Mesenchymal stem cell (in vitro differentiated cells and primary cell): ENCODE measurements around the gene STX1A.
"Not testable (repeated sequence)": the region's sequence is repeated elsewhere in the genome, so short reads cannot be mapped to it uniquely, and the experiment has no call there.

Experiments used
- DNase-seq: peaks from one replicate; pipeline ENCODE4 v3.0.0-alpha.2; 2013
- H2AFZ ChIP-seq: one replicate; pipeline ENCODE4 v1.6.1; 2013; ENCODE audit warnings: low read depth, mild to moderate bottlenecking, control low read depth, inconsistent platforms, low read length, moderate library complexity
- H2AK5ac ChIP-seq: 2 replicates; pipeline ENCODE4 v1.6.1; 2013; ENCODE audit warnings: low read length, moderate library complexity, mild to moderate bottlenecking, inconsistent platforms; ENCODE audit not compliant: severe bottlenecking
- H2BK120ac ChIP-seq: one replicate; pipeline ENCODE4 v1.6.1; 2013; ENCODE audit warnings: low read depth, mild to moderate bottlenecking, inconsistent platforms, low read length, moderate library complexity
- H2BK12ac ChIP-seq, 2 experiments: one replicate each; pipeline ENCODE4 v1.6.1; 2013; ENCODE audit warnings: inconsistent platforms in 2 of 2, low read length in 2 of 2, mild to moderate bottlenecking in 2 of 2, moderate library complexity in 2 of 2, control low read depth in 1 of 2
- H2BK15ac ChIP-seq: one replicate; pipeline ENCODE4 v1.6.1; 2013; ENCODE audit warnings: mild to moderate bottlenecking, low read depth, inconsistent platforms; ENCODE audit not compliant: poor library complexity, severe bottlenecking
- H2BK5ac ChIP-seq: 2 replicates; pipeline ENCODE4 v1.6.1; 2013; ENCODE audit warnings: low read depth, mild to moderate bottlenecking, low read length, control low read depth, inconsistent platforms; ENCODE audit not compliant: poor library complexity, severe bottlenecking
- H3K14ac ChIP-seq, 2 experiments: one replicate each; pipeline ENCODE4 v1.6.1; 2013; ENCODE audit warnings: inconsistent platforms in 2 of 2, low read length in 2 of 2, control low read depth in 1 of 2, mild to moderate bottlenecking in 1 of 2, moderate library complexity in 1 of 2
- H3K18ac ChIP-seq, 2 experiments: one replicate each; pipeline ENCODE4 v1.6.1; 2013; ENCODE audit warnings: inconsistent platforms in 2 of 2, low read length in 2 of 2, control low read depth in 1 of 2, low read depth in 1 of 2, mild to moderate bottlenecking in 1 of 2
- H3K23ac ChIP-seq, 2 experiments: one replicate each; pipeline ENCODE4 v1.6.1; 2013; ENCODE audit warnings: inconsistent platforms in 2 of 2, low read length in 2 of 2, mild to moderate bottlenecking in 2 of 2, moderate library complexity in 2 of 2, control low read depth in 1 of 2
- H3K27ac ChIP-seq: 2 replicates; pipeline ENCODE4 v1.5.1; 2013; ENCODE audit warnings: mild to moderate bottlenecking, moderate library complexity, low read length, control low read depth, inconsistent platforms; ENCODE audit not compliant: poor library complexity, severe bottlenecking
- H3K27me3 ChIP-seq, 2 experiments: 2 replicates each; pipeline versions ENCODE4 v1.6.1 to v1.7.0; 2013; ENCODE audit warnings: low read length in 2 of 2, mild to moderate bottlenecking in 2 of 2, moderate library complexity in 2 of 2, control low read depth in 1 of 2, inconsistent platforms in 1 of 2; ENCODE audit not compliant: control insufficient read depth in 1 of 2, insufficient read depth in 1 of 2
- H3K36me3 ChIP-seq, 2 experiments: 2 replicates each; pipeline versions ENCODE4 v1.6.1 to v1.7.0; 2013; ENCODE audit warnings: low read length in 2 of 2, control low read depth in 1 of 2, inconsistent platforms in 1 of 2, low read depth in 1 of 2, mild to moderate bottlenecking in 1 of 2; ENCODE audit not compliant: insufficient read depth in 2 of 2, control insufficient read depth in 1 of 2
- H3K4ac ChIP-seq, 2 experiments: one replicate each; pipeline ENCODE4 v1.6.1; 2013; ENCODE audit warnings: inconsistent platforms in 2 of 2, low read length in 2 of 2, mild to moderate bottlenecking in 2 of 2, moderate library complexity in 2 of 2, control low read depth in 1 of 2, low read depth in 1 of 2
- H3K4me1 ChIP-seq: 2 replicates; pipeline ENCODE4 v1.6.1; 2013; ENCODE audit warnings: low read depth, low read length, control low read depth; ENCODE audit not compliant: control insufficient read depth, insufficient read depth
- H3K4me2 ChIP-seq: 2 replicates; pipeline ENCODE4 v1.6.1; 2013; ENCODE audit warnings: low read length, mild to moderate bottlenecking, inconsistent platforms; ENCODE audit not compliant: poor library complexity, severe bottlenecking
- H3K4me3 ChIP-seq, 2 experiments: 2 replicates each; pipeline versions ENCODE4 v1.5.1 to v1.7.0; 2013; ENCODE audit warnings: low read length in 2 of 2, mild to moderate bottlenecking in 2 of 2, control low read depth in 1 of 2, low read depth in 1 of 2; ENCODE audit not compliant: insufficient read depth in 1 of 2
- H3K79me1 ChIP-seq: replicated peaks from 2 replicates; pipeline ENCODE4 v1.6.1; 2013; ENCODE audit warnings: mild to moderate bottlenecking, control low read depth, low read length, inconsistent platforms; ENCODE audit not compliant: poor library complexity, severe bottlenecking
- H3K9ac ChIP-seq: 2 replicates; pipeline ENCODE4 v1.7.0; 2013; ENCODE audit warnings: mild to moderate bottlenecking, low read length, moderate library complexity
- H3K9me3 ChIP-seq: 2 replicates; pipeline ENCODE4 v1.7.0; 2013; ENCODE audit warnings: mild to moderate bottlenecking, low read length; ENCODE audit not compliant: control insufficient read depth
- H4K8ac ChIP-seq: one replicate; pipeline ENCODE4 v1.6.1; 2013; ENCODE audit warnings: inconsistent platforms, mild to moderate bottlenecking, low read length, moderate library complexity
- H4K91ac ChIP-seq: one replicate; pipeline ENCODE4 v1.6.1; 2013; ENCODE audit warnings: mild to moderate bottlenecking, low read length, inconsistent platforms
- WGBS: methylation state at CpG from one replicate; pipeline ENCODE4 v1.1.7; 2013; ENCODE audit warnings: mixed read lengths; 5-methylcytosine and 5-hydroxymethylcytosine counted together

The STX1A gene

DNA sequence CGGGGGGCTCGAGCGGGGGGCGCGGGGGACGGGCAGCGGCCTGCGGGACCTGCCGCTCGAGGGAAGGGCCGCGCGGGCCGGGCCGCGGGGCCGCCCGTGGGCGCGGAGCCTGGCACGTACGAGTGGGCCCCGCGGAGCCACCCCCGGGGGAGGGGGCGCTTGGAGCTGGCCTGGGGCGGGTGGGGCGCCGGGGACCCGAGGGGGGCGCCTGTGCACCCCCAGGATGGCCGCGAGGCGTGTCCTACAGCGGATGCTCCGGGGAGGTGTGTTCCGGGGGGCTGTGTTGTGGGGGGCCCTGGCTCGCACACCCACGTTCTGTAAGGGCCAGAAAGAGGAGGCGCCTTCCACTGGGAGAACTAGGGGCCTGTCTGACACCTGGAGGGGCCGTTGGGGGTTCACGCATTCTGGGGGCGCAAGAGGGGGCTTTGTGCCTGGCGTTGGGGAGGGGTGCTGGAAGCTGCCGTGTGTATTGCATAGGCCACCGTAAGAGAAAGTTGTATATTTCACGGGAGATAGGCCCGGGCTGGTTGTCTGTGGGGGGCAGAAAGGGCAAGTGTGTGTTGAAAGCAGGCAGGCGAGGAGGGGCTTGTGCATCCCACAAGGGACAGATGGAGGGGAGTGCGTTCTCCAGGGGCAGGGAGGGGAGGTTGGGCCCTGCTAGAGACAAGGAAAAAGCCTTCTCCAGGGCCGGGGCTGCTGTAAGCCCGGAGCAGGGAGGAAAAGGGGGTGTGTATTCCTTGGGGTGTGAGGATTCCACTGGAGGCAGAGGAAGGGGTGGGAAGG, 51.2 kb downstream of the STX1A start:
- peaks cover 16% of the 10 kb centered on the region for H3K4me1 ChIP-seq
- H2BK12ac ChIP-seq: no peak overlapping the region

DNA sequence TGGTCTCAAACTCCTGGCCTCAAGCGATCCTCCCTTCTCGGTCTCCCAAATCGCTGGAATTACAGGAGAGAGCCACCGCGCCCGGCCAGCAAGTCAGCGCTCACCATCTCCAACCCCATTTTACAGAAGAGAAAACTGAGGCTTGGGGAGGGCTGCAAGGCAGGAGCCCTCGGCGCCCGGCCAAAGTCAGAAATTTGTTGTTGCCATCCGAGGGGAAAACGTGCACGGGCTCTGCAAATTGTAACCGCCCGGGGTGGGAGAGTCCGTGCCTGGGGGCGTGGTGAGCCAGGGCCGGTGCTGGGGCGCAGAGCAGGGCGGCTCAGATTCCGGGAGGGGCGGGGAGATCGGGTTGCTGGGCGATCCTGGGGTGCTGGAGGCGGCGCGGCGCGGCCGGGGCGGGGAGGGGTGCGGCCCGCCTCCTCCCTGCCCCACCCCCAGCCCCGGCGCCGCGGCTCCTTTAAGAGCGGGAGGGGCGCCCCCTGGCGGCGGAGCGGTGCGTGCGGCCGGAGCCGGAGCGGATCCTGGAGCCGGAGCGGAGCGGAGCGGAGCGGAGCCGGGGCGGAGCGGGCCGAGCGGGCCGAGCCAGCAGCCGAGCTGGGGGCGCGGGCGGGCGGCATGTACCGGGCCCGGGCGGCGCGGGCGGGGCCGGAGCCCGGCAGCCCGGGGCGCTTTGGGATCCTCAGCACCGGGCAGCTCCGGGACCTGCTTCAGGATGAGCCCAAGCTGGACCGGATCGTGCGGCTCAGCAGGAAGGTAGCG, 51.9 kb downstream of the STX1A start, which contains the start of gene VPS37D:
TSS of gene VPS37D (plus strand) at position 488 of the 759 bp plus-strand sequence. CDS start at position 616, 128 bp downstream.
- peak within 1 kb of the TSS; percentile 18 for H2AFZ ChIP-seq
- no peak within 1 kb of the TSS for H2AK5ac ChIP-seq
- DNase-seq: peak; percentile 85
- peaks cover 7 to 32% of the 10 kb centered on the region in 2 experiments for H3K27me3 ChIP-seq
- H3K79me1 ChIP-seq: peaks cover 10% of the 10 kb centered on the region
- H3K23ac ChIP-seq: peak within 1 kb of the TSS in 1 of 2 experiments; percentile 84
- peak within 1 kb of the TSS; percentile 58 for H2BK120ac ChIP-seq
- H3K14ac ChIP-seq: no peak within 1 kb of the TSS
- peaks cover 0 to 23% of the 10 kb centered on the region in 2 experiments for H3K36me3 ChIP-seq
- peak within 1 kb of the TSS; percentile 73 for H3K4me2 ChIP-seq
- H2BK12ac ChIP-seq: no peak within 1 kb of the TSS
- H3K4me1 ChIP-seq: peaks cover 16% of the 10 kb centered on the region
- WGBS: 23% methylated on average over 20 of the region's 79 CpGs
- H3K18ac ChIP-seq: peak within 1 kb of the TSS; percentile 43 to 72
- H3K27ac ChIP-seq: no peak within 1 kb of the TSS
- H2BK5ac ChIP-seq: no peak within 1 kb of the TSS
- H4K8ac ChIP-seq: peak within 1 kb of the TSS; percentile 47
- peaks cover 6% of the 10 kb centered on the region for H3K9me3 ChIP-seq
- peak within 1 kb of the TSS; percentile 57 for H2BK15ac ChIP-seq
- H3K4ac ChIP-seq: peak within 1 kb of the TSS in 1 of 2 experiments; percentile 76
- H3K9ac ChIP-seq: peak within 1 kb of the TSS; percentile 81
- peak within 1 kb of the TSS; percentile 75 to 84 for H3K4me3 ChIP-seq
- H4K91ac ChIP-seq: peak within 1 kb of the TSS; percentile 18

More for the DNA sequence above, 51.2 kb downstream of the STX1A start:
- H3K9ac ChIP-seq: peak overlapping the region; percentile 81
- H4K91ac ChIP-seq: peak overlapping the region; percentile 18
- no peak for DNase-seq
- H3K23ac ChIP-seq: peak overlapping the region in 1 of 2 experiments; percentile 84
- peak overlapping the region; percentile 43 to 72 for H3K18ac ChIP-seq
- peaks cover 0 to 23% of the 10 kb centered on the region in 2 experiments for H3K36me3 ChIP-seq
- H3K79me1 ChIP-seq: peaks cover 10% of the 10 kb centered on the region
- H3K4me3 ChIP-seq: peak overlapping the region; percentile 75 to 84
- H2BK5ac ChIP-seq: no peak overlapping the region
- peaks cover 7 to 31% of the 10 kb centered on the region in 2 experiments for H3K27me3 ChIP-seq
- peak overlapping the region; percentile 18 for H2AFZ ChIP-seq
- H2BK15ac ChIP-seq: peak overlapping the region; percentile 57
- no peak overlapping the region for H3K27ac ChIP-seq
- H3K9me3 ChIP-seq: peaks cover under 1% of the 10 kb centered on the region
- 18% methylated on average over 26 of the region's 52 CpGs for WGBS
- peak overlapping the region in 1 of 2 experiments; percentile 76 for H3K4ac ChIP-seq
- H4K8ac ChIP-seq: peak overlapping the region; percentile 47
- no peak overlapping the region for H2AK5ac ChIP-seq
- H3K14ac ChIP-seq: no peak overlapping the region
- peak overlapping the region; percentile 73 for H3K4me2 ChIP-seq
- H2BK120ac ChIP-seq: peak overlapping the region; percentile 58

DNA sequence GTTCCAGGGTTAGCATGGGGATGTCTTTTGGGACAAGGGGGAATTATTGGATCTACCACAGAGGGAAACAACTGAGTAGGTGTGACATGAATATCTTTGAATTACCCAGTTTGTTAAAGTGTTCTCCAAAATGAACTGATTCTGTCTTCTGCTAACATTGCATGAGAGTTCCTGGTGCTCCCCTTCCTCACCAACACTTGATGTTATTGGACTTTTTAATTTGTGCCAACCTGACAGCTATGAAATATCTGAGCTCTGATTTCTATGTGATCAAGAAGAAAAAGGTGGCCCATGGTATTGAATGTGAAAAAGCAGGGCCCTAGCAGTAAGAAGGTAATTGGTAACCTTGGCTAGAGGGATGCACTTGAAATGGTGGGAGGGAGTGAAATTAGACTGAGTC, 56.4 kb downstream of the STX1A start:
- Histone ChIP-seq H3K9ac (no peak overlapping the region), H3K27ac (no peak overlapping the region), H3K4me1 (peaks cover 3% of the 10 kb centered on the region)

DNA sequence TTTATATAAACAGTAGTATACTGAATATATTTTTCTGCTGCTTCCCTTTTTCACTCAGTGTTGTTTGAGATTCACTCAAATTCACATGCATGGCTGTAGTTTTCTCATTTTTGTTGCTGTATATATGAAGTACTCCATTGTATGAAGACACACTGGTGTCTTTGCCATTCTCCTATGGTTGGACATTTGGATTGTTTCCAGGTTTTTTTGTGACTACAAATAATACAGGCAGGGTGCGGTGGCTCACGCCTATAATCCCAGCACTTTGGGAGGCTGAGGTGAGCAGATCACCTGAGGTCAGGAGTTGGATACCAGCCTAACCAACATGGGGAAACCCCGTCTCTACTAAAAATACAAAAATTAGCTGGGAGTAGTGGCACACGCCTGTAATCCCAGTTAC, 58.9 kb downstream of the STX1A start:
- not testable (repeated sequence) for H2AK5ac ChIP-seq, H2BK12ac ChIP-seq, H3K9ac ChIP-seq, H3K36me3 ChIP-seq, H3K27ac ChIP-seq, H2BK120ac ChIP-seq, H3K4me1 ChIP-seq, H3K14ac ChIP-seq, H2AFZ ChIP-seq, H4K8ac ChIP-seq, H3K79me1 ChIP-seq, H3K4me3 ChIP-seq, H3K23ac ChIP-seq, H3K4me2 ChIP-seq, H3K18ac ChIP-seq, H3K9me3 ChIP-seq, H2BK5ac ChIP-seq, H2BK15ac ChIP-seq, H3K4ac ChIP-seq, DNase-seq, H4K91ac ChIP-seq
- 77% methylated on average over 4 of the region's 4 CpGs for WGBS
- peaks cover 7 to 37% of the 10 kb centered on the region in 2 experiments for H3K27me3 ChIP-seq

More for the DNA sequence above, 56.4 kb downstream of the STX1A start:
- Histone ChIP-seq H4K8ac (no peak overlapping the region), H3K36me3 (no peaks in the 10 kb centered on the region), H2AFZ (no peak overlapping the region), H3K79me1 (no peaks in the 10 kb centered on the region), H2AK5ac (no peak overlapping the region), H4K91ac (no peak overlapping the region), H3K9me3 (peaks cover 9% of the 10 kb centered on the region), H2BK5ac (no peak overlapping the region), H3K4me2 (no peak overlapping the region), H3K23ac (no peak overlapping the region), H3K4me3 (no peak overlapping the region), H2BK15ac (no peak overlapping the region), H2BK120ac (no peak overlapping the region), H3K4ac (no peak overlapping the region), H2BK12ac (no peak overlapping the region), H3K27me3 (peaks cover 14 to 51% of the 10 kb centered on the region in 2 experiments), H3K18ac (no peak overlapping the region), H3K14ac (no peak overlapping the region)
- DNase-seq: no peak
